Adrenal gland (tissue), 5 donors: ENCODE results near the gene UNC93B1.
"Not testable (repeated sequence)": the region's sequence is repeated elsewhere in the genome, so short reads cannot be mapped to it uniquely, and the experiment has no call there.

ENCODE experiments used
- CTCF ChIP-seq, 6 experiments: fragments of 450-650 bp in 4 of 6; fragments of 200-600 bp in 2 of 6; sonication (generic) in 1 of 6; IDR thresholded peaks; 1 replicate in 5 of 6; 2 replicates in 1 of 6; pipeline versions ENCODE4 v1.5.1 to v1.8.0; 2016 to 2021; ENCODE audit warnings: antibody characterized with exemption in 6 of 6, mild to moderate bottlenecking in 2 of 6, moderate library complexity in 1 of 6
- POLR2A ChIP-seq, 2 donors: fragments of 450-650 bp; IDR thresholded peaks; one replicate each; pipeline ENCODE4 v1.6.1; 2017; ENCODE audit warnings: antibody characterized with exemption in 2 of 2, mild to moderate bottlenecking in 2 of 2, moderate library complexity in 1 of 2
- donor health status: DM: no; HTN: no; CAD: no.

DNA sequence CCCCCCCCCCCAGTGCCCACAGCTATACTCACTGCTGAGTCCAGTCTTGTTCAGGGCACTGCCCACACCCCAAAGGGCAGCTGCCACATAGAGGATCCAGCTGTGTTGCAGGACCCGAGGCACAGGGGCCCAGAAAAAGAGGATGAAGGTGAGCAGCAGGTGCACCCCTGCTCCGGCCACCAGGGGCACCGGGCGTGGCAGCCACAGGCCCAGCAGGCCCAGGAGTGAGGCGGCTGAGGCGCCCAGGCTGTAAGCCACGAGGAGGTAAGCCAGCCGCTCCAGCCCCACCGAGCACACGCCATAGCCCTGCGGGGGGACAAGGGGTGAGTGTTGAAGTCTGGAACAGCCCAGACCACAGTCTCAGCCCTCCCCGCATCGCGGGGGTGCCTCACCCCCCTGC is 8.3 kb downstream of the UNC93B1 start:
- not testable (repeated sequence) for TF ChIP-seq CTCF, POLR2A (IDR thresholded peaks at IDR 0.05)
